ENCODE data around the gene CPNE7. TPM values are rescaled to one million over a fixed set of nuclear protein-coding genes. Genes with fewer than 3 reads are reported as not detected.
"Not testable (repeated sequence)": the region's sequence is repeated elsewhere in the genome, so short reads cannot be mapped to it uniquely, and the experiment has no call there.

Gene CPNE7
- total RNA-seq, 2 donors from 2014 or later = 11.1 to 44.7 TPM

DNA sequence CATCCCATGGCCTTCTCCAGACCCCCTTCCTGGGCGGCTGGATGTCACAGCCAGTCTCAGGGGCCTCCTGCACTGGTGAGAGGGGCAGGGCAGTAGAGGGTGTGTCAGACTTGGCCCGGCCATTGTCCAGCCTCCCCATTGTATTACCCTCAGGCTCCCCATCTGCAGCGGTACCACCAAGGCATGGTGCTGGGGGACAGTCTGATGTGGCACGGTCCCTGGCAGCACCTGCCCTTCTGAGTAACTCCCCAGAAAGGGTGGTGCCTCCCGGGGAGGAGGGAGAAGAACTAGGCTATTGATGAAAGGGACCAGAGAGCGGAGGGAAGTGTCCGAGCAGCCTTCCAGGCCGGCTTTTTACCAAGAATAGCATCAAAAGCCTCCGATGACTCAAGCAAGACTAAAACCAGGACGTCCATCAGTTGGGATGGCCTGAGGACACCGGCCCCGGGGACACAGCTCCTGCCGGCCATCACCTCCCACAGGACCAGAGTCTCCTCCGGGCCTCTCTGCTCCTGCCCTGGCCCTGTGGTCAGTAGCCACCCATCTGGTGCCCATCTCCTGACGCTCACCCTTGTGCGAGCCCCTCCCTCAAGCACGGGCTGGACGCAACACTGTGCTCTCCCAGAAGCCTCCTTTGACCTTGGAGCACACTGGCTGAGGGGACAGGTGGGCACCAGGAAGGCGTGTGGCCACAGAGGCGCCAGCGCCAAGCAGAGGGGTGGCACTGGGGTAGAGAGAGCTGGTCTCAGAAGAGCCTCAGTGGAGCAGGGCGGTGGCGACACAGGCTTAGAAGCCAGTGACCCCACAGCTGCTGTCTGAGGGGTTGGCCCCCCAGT lies 5.8 kb upstream of the CPNE7 start:
- H3K4me3 Mint-ChIP-seq = no peak overlapping the region
- H3K27ac Mint-ChIP-seq = no peak overlapping the region
- H3K27me3 Mint-ChIP-seq = no peaks in the 10 kb centered on the region
- H3K4me1 Mint-ChIP-seq = peaks cover 9% of the 10 kb centered on the region
- H3K36me3 Mint-ChIP-seq (ENCODE audit: low read depth) = peaks cover 29% of the 10 kb centered on the region
- ATAC-seq (replicated peaks) = no peak
- no peaks in the 10 kb centered on the region for H3K9me3 Mint-ChIP-seq

DNA sequence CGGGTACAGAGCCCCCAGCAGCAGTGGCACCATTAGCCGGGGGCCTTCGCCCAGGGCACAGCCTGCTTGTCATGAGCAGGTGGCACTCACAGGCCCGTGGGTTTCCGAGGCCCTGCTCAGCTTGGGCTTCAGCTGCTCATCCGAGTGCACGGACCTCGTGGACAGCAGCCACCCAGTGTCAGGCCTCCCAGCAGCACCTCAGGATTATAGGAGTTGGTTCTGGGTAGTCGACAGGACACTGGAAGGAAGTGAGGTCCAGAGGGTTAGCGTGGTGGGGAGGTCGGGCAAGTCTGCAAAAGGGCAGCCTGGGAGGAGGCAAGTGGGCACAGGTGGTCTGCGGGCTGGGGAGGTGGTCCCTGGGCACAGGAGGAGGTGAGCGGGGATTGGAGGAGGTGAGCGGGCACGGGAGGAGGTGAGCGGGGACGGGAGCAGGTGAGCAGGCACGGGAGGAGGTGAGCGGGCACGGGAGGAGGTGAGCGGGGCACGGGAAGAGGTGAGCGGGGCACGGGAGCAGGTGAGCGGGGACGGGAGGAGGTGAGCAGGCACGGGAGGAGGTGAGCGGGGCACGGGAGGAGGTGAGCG lies 5.1 kb upstream of the CPNE7 start:
- H3K27me3 Mint-ChIP-seq = no peaks in the 10 kb centered on the region
- no peak overlapping the region for H3K4me3 Mint-ChIP-seq
- H3K36me3 Mint-ChIP-seq (ENCODE audit: low read depth) = peaks cover 22% of the 10 kb centered on the region
- ATAC-seq (replicated peaks) = no peak
- no peak overlapping the region for H3K27ac Mint-ChIP-seq
- peaks cover 6% of the 10 kb centered on the region for H3K4me1 Mint-ChIP-seq
- H3K9me3 Mint-ChIP-seq = no peaks in the 10 kb centered on the region

GRCh38 chr16:89570983-89571598 lies 4.5 kb upstream of the CPNE7 start:
- H3K4me1 Mint-ChIP-seq; H3K27me3 Mint-ChIP-seq; ATAC-seq (replicated peaks); H3K9me3 Mint-ChIP-seq; H3K4me3 Mint-ChIP-seq; H3K27ac Mint-ChIP-seq: not testable (repeated sequence)
- H3K36me3 Mint-ChIP-seq (ENCODE audit: low read depth) = peaks cover 15% of the 10 kb centered on the region

GRCh38 chr16:89571636-89572035 lies 3.9 kb upstream of the CPNE7 start:
- no peak for ATAC-seq (replicated peaks)
- H3K4me1 Mint-ChIP-seq = peaks cover 6% of the 10 kb centered on the region
- H3K36me3 Mint-ChIP-seq (ENCODE audit: low read depth) = peaks cover 10% of the 10 kb centered on the region
- H3K27ac Mint-ChIP-seq = peak overlapping the region; percentile 33
- no peaks in the 10 kb centered on the region for H3K27me3 Mint-ChIP-seq
- no peak overlapping the region for H3K4me3 Mint-ChIP-seq
- no peaks in the 10 kb centered on the region for H3K9me3 Mint-ChIP-seq

DNA sequence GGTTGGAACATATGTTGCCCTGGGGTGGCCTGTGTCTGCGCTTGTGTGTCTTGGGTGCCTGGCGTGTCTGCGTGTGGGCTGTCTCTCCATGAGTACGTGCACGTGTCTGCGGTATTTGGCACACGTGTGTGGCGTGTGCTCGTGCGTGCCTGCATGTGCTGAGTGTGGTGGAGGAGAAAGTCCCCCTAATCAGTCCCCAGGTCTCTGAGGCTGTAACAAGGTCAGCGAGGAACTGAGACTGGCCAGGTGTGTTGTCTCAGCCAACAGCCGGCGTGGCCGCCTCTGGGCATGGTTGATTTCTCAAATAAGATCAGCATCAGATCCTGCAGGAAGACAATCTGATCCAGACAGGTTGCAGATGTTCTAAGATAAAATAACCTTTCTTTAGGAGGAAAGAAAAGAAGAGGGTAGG lies 3.5 kb upstream of the CPNE7 start:
- ATAC-seq (replicated peaks) = no peak
- H3K9me3 Mint-ChIP-seq = no peaks in the 10 kb centered on the region
- peaks cover 7% of the 10 kb centered on the region for H3K36me3 Mint-ChIP-seq (ENCODE audit: low read depth)
- H3K27me3 Mint-ChIP-seq = no peaks in the 10 kb centered on the region
- peak overlapping the region; percentile 33 for H3K27ac Mint-ChIP-seq
- peaks cover 6% of the 10 kb centered on the region for H3K4me1 Mint-ChIP-seq
- no peak overlapping the region for H3K4me3 Mint-ChIP-seq

GRCh38 chr16:89572485-89573205 lies 2.9 kb upstream of the CPNE7 start:
- Mint-ChIP-seq H3K27me3 (no peaks in the 10 kb centered on the region), H3K27ac (no peak overlapping the region), H3K36me3 (ENCODE audit: low read depth) (peaks cover 4% of the 10 kb centered on the region), H3K9me3 (no peaks in the 10 kb centered on the region), H3K4me3 (no peak overlapping the region), H3K4me1 (peaks cover 6% of the 10 kb centered on the region)
- no peak for ATAC-seq (replicated peaks)

DNA sequence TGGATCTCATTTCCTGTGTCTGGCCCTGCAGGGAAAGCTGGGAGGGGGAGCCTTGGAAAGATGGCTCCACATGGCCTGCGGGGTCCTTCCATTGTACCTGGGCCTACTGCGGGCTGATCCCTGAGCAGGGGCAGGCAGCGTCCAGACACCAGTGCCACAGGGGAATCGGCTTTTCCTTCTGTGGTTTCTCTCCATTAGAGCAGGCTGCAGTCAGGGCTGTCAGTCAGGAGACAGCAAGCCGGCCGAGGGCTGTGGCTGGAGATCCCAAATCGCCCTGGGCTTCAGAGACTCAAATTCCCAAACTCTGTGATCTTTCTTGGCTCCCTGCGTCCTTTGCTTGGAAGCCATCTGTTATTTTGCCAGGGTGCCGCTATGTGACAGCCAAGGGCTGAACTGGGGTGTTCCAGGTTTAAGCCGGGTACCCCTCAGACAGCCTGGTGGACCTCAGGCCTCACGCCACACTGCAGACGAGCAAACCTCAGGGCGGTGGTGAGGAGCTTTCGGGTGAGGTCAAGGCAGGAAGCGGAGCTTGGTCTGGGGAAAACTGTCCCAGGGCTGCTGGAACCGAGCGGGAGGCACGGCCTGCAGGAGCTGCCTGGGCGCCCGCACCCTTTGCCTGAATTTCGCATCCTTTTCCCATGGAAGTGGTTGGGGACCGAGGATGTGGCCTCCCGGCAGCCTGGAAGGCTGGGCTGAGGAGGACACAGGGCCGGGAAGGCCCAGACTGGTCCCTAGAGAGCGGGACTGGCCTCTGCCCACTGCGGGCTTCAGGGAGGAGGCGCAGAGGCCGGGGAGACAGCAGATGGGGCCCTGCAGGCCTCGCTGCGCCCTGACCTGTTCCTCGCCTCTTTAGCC lies 1.5 kb upstream of the CPNE7 start:
- Mint-ChIP-seq H3K27ac (no peak overlapping the region), H3K4me1 (peaks cover 6% of the 10 kb centered on the region), H3K9me3 (no peaks in the 10 kb centered on the region), H3K4me3 (peak overlapping the region; percentile 34), H3K27me3 (no peaks in the 10 kb centered on the region), H3K36me3 (ENCODE audit: low read depth) (no peaks in the 10 kb centered on the region)
- ATAC-seq (replicated peaks) = no peak

DNA sequence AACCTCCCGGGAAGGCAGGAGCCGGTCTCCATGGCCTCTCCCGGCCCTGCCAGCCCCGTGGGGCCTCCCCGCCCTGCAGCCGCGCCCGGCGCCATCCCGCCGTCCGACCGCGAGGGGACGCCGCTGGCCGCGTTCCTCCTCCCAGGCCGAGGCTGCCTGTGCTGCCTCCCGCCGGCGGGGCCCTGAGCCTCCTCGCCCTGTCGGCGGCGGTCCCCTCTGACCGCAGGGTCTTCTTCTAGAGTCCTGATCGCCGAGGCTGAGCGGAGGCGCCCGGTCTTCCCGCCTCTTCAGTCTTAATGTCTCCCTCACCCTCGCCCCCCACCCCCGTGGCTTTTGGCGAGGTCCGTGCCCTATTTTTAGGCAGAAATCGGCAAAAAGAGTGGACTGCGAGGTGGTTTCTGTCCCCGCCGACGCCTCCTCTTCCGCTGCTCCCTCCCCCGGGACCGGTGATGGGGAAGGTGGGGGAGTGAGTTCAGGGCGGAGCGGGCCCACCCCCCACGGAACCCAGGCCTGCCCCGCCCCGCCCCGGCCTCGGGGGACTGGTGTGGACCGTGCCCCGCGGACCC lies 794 bp upstream of the CPNE7 start:
- H3K36me3 Mint-ChIP-seq (ENCODE audit: low read depth) = no peaks in the 10 kb centered on the region
- H3K27me3 Mint-ChIP-seq = no peaks in the 10 kb centered on the region
- no peak overlapping the region for H3K27ac Mint-ChIP-seq
- peaks cover 6% of the 10 kb centered on the region for H3K4me1 Mint-ChIP-seq
- H3K9me3 Mint-ChIP-seq = no peaks in the 10 kb centered on the region
- H3K4me3 Mint-ChIP-seq = peak overlapping the region; percentile 37
- ATAC-seq (replicated peaks) = peak; percentile 85

DNA sequence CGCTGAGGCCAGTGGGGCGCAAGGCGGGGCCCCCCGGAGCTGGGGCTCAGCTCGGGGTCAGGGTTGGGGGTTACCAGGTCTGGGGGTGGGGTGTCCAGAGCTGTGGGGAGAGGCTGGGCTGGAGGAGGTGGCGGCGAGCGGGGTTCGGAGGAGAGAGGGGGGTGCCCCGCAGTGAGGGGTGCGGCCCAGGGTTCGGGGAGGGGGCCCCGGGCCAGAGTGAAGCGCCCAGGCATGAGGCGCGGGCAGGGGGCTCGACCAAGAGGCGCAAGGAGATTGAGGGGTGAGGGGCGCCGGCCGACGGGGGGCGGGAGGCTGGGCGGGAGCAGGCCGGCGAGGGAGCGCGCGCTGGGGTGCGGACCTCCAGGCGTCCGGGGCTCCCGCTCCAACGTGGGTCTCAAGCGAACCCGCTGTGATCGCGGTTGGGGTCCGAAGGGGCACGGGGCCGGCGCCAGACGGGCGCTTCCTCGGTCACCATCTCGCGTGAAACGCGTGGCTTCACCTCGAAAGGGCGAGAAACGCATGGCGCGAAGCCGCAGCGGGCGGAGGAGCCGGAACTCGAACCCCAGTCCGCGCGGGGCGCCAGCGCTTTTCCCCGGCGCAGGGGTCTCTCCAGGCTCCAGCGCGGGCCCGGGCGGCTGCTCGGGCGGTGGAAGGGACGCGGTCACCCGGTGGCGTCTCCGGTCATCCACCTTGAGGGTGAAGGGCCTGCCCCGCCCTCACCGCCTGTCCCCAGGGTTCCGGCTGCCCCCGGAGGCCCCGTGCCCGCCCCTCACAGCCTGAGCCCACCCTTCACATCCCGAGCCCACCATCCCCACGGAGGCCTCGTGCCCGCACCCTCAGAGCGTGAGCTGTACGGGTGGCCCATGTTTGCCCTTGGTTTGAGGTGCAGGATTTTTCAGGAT lies 846 bp downstream of the CPNE7 start:
- Mint-ChIP-seq H3K36me3 (ENCODE audit: low read depth) (no peaks in the 10 kb centered on the region), H3K27ac (no peak overlapping the region), H3K9me3 (no peaks in the 10 kb centered on the region), H3K4me3 (no peak overlapping the region), H3K4me1 (peaks cover 6% of the 10 kb centered on the region), H3K27me3 (no peaks in the 10 kb centered on the region)
- ATAC-seq (replicated peaks) = no peak

GRCh38 chr16:89577055-89577759 lies 1.6 kb downstream of the CPNE7 start:
- H3K27me3 Mint-ChIP-seq = no peaks in the 10 kb centered on the region
- peaks cover under 1% of the 10 kb centered on the region for H3K4me1 Mint-ChIP-seq
- no peak for ATAC-seq (replicated peaks)
- H3K4me3 Mint-ChIP-seq = peak overlapping the region; percentile 12
- H3K36me3 Mint-ChIP-seq (ENCODE audit: low read depth) = no peaks in the 10 kb centered on the region
- no peak overlapping the region for H3K27ac Mint-ChIP-seq
- H3K9me3 Mint-ChIP-seq = no peaks in the 10 kb centered on the region

GRCh38 chr16:89579351-89579750 lies 3.8 kb downstream of the CPNE7 start:
- Mint-ChIP-seq H3K27me3 (no peaks in the 10 kb centered on the region), H3K27ac (no peak overlapping the region), H3K9me3 (no peaks in the 10 kb centered on the region), H3K4me1 (no peaks in the 10 kb centered on the region), H3K36me3 (ENCODE audit: low read depth) (no peaks in the 10 kb centered on the region), H3K4me3 (no peak overlapping the region)
- no peak for ATAC-seq (replicated peaks)

DNA sequence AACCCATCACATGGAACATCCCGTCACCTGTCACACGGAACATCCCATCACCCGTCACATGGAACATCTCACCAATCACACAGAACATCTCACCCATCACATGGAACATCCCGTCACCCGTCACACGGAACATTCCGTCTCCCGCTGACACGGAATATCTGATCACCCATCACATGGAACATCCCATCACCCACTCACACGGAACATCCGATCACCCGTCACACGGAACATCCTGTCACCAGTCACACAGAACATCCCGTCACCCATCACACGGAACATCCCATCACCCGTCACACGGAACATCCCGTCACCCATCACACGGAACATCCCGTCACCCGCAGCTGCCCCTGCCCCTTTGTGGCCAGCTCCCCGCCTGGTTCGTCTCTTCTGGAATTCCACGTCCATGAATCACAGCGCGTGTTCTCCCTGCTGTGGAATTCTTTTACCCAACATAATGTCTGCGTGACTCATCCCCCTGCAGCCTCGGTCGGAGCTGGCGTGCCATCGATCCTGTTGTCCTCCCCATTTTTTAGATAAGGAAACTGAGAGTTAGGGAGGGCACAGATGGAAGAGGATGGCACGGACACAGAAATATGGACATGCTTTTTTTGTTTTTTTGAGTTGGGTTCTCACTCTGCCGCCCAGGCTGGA lies 5.6 kb downstream of the CPNE7 start:
- no peak overlapping the region for H3K4me3 Mint-ChIP-seq
- no peaks in the 10 kb centered on the region for H3K9me3 Mint-ChIP-seq
- H3K4me1 Mint-ChIP-seq = no peaks in the 10 kb centered on the region
- H3K27me3 Mint-ChIP-seq = no peaks in the 10 kb centered on the region
- H3K27ac Mint-ChIP-seq = no peak overlapping the region
- ATAC-seq (replicated peaks) = no peak
- H3K36me3 Mint-ChIP-seq (ENCODE audit: low read depth) = no peaks in the 10 kb centered on the region

Data from activated T-helper 17 cell treated with anti-CD3 and anti-CD28 coated beads, Interleukin-2, amount 50 U/mL, for 72 hours (primary cell).